GM19395 (cell line): Measurements from ENCODE around the gene KLKB1.

Experiments used
- ATAC-seq: cut with Tn5 transposase; IDR thresholded peaks from one replicate; pipeline ENCODE4 v1.9.1; 2021; ENCODE audit warnings: mild to moderate bottlenecking, moderate library complexity; ENCODE audit not compliant: unreplicated experiment

The KLKB1 gene

DNA sequence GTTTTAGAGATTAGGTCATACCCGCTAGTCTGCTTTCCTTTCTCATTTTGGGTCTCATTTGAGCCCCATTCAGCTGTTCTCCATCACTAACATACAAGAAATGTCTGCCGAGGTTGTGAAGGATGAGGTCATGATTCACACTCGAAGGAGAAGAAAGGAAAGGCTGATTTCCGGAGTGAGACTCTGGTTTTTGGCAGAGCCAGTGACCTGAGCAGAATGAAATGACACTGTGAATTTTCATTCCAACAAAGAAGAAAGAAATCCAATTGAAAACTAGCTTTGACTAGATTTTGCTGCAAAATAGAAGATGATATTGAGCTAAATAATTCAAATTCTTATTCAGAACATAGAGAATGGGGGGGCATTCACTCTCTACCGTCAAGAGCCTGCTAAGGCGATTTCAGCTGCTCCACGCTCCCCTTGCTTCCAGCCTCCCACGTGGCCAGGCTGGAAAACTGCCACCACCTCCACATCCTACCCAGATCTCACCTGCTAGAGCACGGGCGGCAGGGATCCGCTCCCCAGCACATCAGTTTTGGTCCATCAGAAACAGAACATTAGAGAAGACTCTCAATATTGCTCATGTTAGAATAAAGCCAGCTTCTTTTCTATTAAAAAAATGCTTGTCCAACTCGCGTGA, 77.7 kb downstream of the KLKB1 start:
- no peak for ATAC-seq

DNA sequence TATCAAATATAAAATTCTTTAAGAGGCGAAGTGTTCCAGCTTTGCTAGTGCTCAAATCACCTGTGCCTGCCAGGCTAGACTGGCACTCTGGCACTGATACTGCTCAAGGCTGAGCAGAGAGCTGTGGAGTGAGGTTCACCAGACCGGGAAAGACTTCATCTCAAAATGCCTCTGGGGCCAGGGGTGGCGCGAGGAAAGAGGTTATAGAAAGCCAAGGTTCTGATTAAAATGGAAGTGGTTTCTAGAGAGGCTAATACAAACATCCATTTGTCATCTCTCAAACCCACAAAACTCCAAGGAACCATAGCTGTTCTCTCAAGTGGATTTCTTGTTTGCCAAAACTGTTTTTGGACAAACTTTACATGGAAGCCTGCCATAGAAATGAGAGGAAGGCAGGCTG, 80.2 kb downstream of the KLKB1 start:
- ATAC-seq: no peak

DNA sequence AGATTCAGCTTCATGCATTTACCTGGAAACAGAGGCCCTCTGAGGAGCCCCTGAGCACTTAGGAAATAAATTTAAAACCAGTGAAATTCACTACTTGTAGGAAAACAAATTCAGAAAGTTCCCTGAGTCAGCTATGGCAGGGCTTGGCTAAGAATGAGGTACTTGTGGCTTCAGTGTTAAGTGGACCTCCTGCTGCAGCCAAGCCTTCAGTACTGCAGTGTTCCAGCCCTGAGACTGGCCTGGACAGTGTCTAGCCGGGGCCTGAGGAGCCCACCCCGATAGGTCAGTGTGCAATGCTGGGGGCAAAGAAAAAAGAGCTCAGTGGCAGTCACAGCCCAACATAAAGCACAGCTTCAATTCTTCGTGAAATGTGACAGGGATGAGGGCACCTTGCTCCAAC, 80.6 kb downstream of the KLKB1 start:
- no peak for ATAC-seq
